Sigmoid colon (tissue), 7 donors: ENCODE results near the gene KRT24. TPM values are rescaled to one million over a fixed set of nuclear protein-coding genes. Genes with fewer than 3 reads are reported as not detected.
"Not testable (repeated sequence)": the region's sequence is repeated elsewhere in the genome, so short reads cannot be mapped to it uniquely, and the experiment has no call there.

Source experiments
- DNase-seq: peaks from one replicate; pipeline ENCODE4 v3.0.0-alpha.2; 2019
- H3K27ac ChIP-seq, 4 donors: fragments of 200-600 bp; sonication (generic); one replicate each; pipeline ENCODE4 v1.5.1; 2016 to 2019; ENCODE audit warnings: mild to moderate bottlenecking in 1 of 4
- H3K27me3 ChIP-seq, 3 donors: fragments of 200-600 bp; sonication (generic); one replicate each; pipeline ENCODE4 v1.5.1; 2019; ENCODE audit warnings: mild to moderate bottlenecking in 1 of 3
- H3K36me3 ChIP-seq, 4 donors: fragments of 200-600 bp; sonication (generic); one replicate each; pipeline ENCODE4 v1.5.1; 2016 to 2019
- H3K4me1 ChIP-seq, 4 donors: fragments of 200-600 bp; sonication (generic); one replicate each; pipeline ENCODE4 v1.5.1; 2017 to 2019
- H3K4me3 ChIP-seq, 4 donors: fragments of 200-600 bp; sonication (generic); one replicate each; pipeline ENCODE4 v1.5.1; 2017 to 2019; ENCODE audit warnings: mild to moderate bottlenecking in 2 of 4, moderate library complexity in 1 of 4
- H3K9me3 ChIP-seq, 4 donors: fragments of 200-600 bp in 3 of 4; sonication (generic) in 3 of 4; one replicate each; pipeline versions ENCODE4 v1.5.1 to v1.6.1; 2013 to 2019
- EP300 ChIP-seq, 4 donors: sonication (generic); formaldehyde crosslinking; IDR thresholded peaks; one replicate each; pipeline ENCODE4 v1.6.1; 2017; ENCODE audit warnings: antibody characterized with exemption in 4 of 4
- POLR2A ChIP-seq, 2 donors: fragments of 450-650 bp; IDR thresholded peaks; one replicate each; pipeline ENCODE4 v1.6.1; 2016; ENCODE audit warnings: antibody characterized with exemption in 2 of 2, mild to moderate bottlenecking in 2 of 2, moderate library complexity in 2 of 2
- POLR2AphosphoS5 ChIP-seq, 4 donors: sonication (generic); formaldehyde crosslinking; IDR thresholded peaks; one replicate each; pipeline ENCODE4 v1.6.1; 2017; ENCODE audit warnings: antibody characterized with exemption in 4 of 4
- WGBS, 2 donors: extraction: QIAGEN DNeasy Blood & Tissue Kit; methylation state at CpG; one replicate each; pipeline ENCODE4 v1.1.7; 2013; 5-methylcytosine and 5-hydroxymethylcytosine counted together
- intact Hi-C: fragments of 100-400 bp; cut with DNase I; formaldehyde crosslinking; loops from one replicate; pipeline ENCODE4 v1.15.1; 2023
- polyA plus RNA-seq, 3 donors: library from polyadenylated mRNA; stranded (reverse); fragments of 200-250 nt; gene quantifications; one replicate each; pipeline ENCODE4 v1.2.3, GENCODE V29; 2013
- total RNA-seq, 4 donors: library from RNA; depleted of rRNA; stranded (reverse); fragments of >200 nt; gene quantifications; one replicate each; pipeline ENCODE4 v1.1.0, GENCODE V29; 2016
- TF ChIP-seq, protein P1 (sequence below), 4 experiments: fragments of 450-650 bp in 3 of 4; fragments of 200-600 bp in 1 of 4; IDR thresholded peaks; one replicate each; pipeline ENCODE4 v1.5.1; 2016 to 2019; ENCODE audit warnings: antibody characterized with exemption in 4 of 4, mild to moderate bottlenecking in 3 of 4, moderate library complexity in 2 of 4
- donor health status: healthy with polysubstance abuse.
- donor health status: Bipolar disorder and iron deficiency.
- donor health status: healthy.

The KRT24 gene
- total RNA-seq, result 1 to 10 TPM in 1 of 4 donors, under 1 TPM in 1, not detected in 2; 0.36 to 2.5 TPM
- polyA plus RNA-seq, result 1 to 10 TPM in 1 of 3 donors, under 1 TPM in 1, not detected in 1; 0.82 to 5.4 TPM

- intact Hi-C loops, result no loop called here
- H3K4me3 ChIP-seq, result no peak within 1 kb of the TSS
- no peak for DNase-seq
- H3K27me3 ChIP-seq, result peaks cover 0 to 25% (median 0%) of the 10 kb centered on the region in 3 donors
- no peaks in the 10 kb centered on the region for H3K36me3 ChIP-seq
- H3K9me3 ChIP-seq, result no peaks in the 10 kb centered on the region
- no peaks in the 10 kb centered on the region for H3K4me1 ChIP-seq
- no peak within 1 kb of the TSS for H3K27ac ChIP-seq
- WGBS, 2 donors, result 79 to 85% methylated on average over 7 of the region's 7 CpGs
- TF ChIP-seq POLR2AphosphoS5 (IDR thresholded peaks at IDR 0.05) (no peak), EP300 (IDR thresholded peaks at IDR 0.05) (no peak), POLR2A (IDR thresholded peaks at IDR 0.05) (no peak)
- TF ChIP-seq, protein P1, sequence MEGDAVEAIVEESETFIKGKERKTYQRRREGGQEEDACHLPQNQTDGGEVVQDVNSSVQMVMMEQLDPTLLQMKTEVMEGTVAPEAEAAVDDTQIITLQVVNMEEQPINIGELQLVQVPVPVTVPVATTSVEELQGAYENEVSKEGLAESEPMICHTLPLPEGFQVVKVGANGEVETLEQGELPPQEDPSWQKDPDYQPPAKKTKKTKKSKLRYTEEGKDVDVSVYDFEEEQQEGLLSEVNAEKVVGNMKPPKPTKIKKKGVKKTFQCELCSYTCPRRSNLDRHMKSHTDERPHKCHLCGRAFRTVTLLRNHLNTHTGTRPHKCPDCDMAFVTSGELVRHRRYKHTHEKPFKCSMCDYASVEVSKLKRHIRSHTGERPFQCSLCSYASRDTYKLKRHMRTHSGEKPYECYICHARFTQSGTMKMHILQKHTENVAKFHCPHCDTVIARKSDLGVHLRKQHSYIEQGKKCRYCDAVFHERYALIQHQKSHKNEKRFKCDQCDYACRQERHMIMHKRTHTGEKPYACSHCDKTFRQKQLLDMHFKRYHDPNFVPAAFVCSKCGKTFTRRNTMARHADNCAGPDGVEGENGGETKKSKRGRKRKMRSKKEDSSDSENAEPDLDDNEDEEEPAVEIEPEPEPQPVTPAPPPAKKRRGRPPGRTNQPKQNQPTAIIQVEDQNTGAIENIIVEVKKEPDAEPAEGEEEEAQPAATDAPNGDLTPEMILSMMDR (IDR thresholded peaks at IDR 0.05), result no peak
Observed at GRCh38 chr17:40703652-40704051, at the start of gene KRT24. Gene KRT24 (minus strand): TSS chr17:40703752. CDS start chr17:40703693, 59 bp downstream.

- no peak for DNase-seq
- H3K4me1 ChIP-seq, result no peaks in the 10 kb centered on the region
- H3K36me3 ChIP-seq, result no peaks in the 10 kb centered on the region
- peaks cover 0 to 13% (median 0%) of the 10 kb centered on the region in 3 donors for H3K27me3 ChIP-seq
- no peaks in the 10 kb centered on the region for H3K9me3 ChIP-seq
- intact Hi-C loops, result no loop called here
- 84 to 88% methylated on average over 14 of the region's 14 CpGs for WGBS, 2 donors
- no peak overlapping the region for H3K27ac ChIP-seq
- no peak overlapping the region for H3K4me3 ChIP-seq
- TF ChIP-seq, protein P1 (IDR thresholded peaks at IDR 0.05), result no peak
- no peak for TF ChIP-seq POLR2AphosphoS5 (IDR thresholded peaks at IDR 0.05)
Observed at GRCh38 chr17:40751065-40751464, 47.5 kb upstream of the KRT24 start.

GRCh38 chr17:40750391-40750790 is 46.8 kb upstream of the KRT24 start:
- no peak for TF ChIP-seq POLR2A (IDR thresholded peaks at IDR 0.05)
- no peak for DNase-seq
- Histone ChIP-seq H3K27me3 (peaks cover 0 to 13% (median 0%) of the 10 kb centered on the region in 3 donors), H3K4me1 (no peaks in the 10 kb centered on the region), H3K27ac (no peak overlapping the region), H3K9me3 (no peaks in the 10 kb centered on the region), H3K4me3 (no peak overlapping the region), H3K36me3 (no peaks in the 10 kb centered on the region)
- intact Hi-C loops, result no loop called here
- 85 to 88% methylated on average over 6 of the region's 6 CpGs for WGBS, 2 donors

DNA sequence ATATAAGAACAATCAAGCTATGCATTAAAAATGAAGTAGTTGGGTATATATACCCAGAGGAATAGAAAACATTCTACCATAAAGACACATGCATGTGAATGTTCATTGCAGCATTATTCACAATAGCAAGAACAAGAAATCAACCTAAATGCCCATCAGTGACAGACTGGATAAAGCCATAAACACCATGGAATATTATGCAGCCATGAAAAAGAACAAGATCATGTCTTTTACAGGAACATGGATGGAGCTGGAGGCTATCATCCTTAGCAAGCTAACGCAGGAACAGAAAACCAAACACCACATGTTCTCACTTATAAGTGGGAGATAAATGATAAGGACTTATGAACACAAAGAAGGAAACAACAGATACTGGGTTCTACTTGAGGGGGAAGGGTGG is 45.1 kb upstream of the KRT24 start:
- H3K36me3 ChIP-seq, DNase-seq, H3K27ac ChIP-seq, H3K9me3 ChIP-seq, intact Hi-C loops, H3K4me1 ChIP-seq, H3K4me3 ChIP-seq: not testable (repeated sequence)
- WGBS, 2 donors, result 84 to 92% methylated on average over 1 of the region's 1 CpG
- H3K27me3 ChIP-seq, result peaks cover 0 to 13% (median 0%) of the 10 kb centered on the region in 3 donors

DNA sequence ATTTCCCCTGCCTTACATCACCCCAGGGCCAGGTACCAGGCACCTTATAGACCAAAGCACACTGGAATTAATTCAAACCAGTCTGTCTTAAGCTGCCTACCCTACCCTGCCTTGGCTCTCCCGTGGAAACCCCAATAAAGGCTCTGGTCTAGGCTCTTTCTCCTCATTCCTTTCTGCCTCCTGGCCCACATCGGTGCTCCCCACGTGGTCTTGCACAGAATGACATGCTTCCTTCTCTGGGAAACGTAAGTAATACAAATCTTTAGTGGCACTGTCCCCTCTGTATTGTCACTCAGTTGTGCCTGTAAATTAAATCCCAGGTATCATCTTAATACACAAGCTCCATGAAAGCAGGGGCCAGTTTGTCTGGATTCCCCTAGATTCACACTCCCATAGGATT is 35.0 kb upstream of the KRT24 start:
- no peak overlapping the region for H3K4me3 ChIP-seq
- 47 to 53% methylated on average over 4 of the region's 4 CpGs for WGBS, 2 donors

More for the DNA sequence above, 35.0 kb upstream of the KRT24 start:
- Histone ChIP-seq H3K27ac (no peak overlapping the region), H3K27me3 (no peaks in the 10 kb centered on the region), H3K9me3 (peaks cover 0 to 4% (median 2%) of the 10 kb centered on the region in 4 donors), H3K36me3 (no peaks in the 10 kb centered on the region), H3K4me1 (no peaks in the 10 kb centered on the region)
- intact Hi-C loops, result no loop called here
- DNase-seq, result no peak
- no peak for TF ChIP-seq POLR2AphosphoS5 (IDR thresholded peaks at IDR 0.05)
- TF ChIP-seq, protein P1 (IDR thresholded peaks at IDR 0.05), result no peak
- TF ChIP-seq POLR2A (IDR thresholded peaks at IDR 0.05), result no peak
- TF ChIP-seq EP300 (IDR thresholded peaks at IDR 0.05), result no peak
